NAMALWA (cell line): ENCODE results near the gene CD79B.
A peak's percentile ranks its signal among the peaks of the same experiment; 100 is the strongest.
"Not testable (repeated sequence)": the region's sequence is repeated elsewhere in the genome, so short reads cannot be mapped to it uniquely, and the experiment has no call there.

Source experiments
- DNase-seq: peaks from one replicate; pipeline ENCODE4 v3.0.0-alpha.2; 2015; ENCODE audit warnings: low spot score

Gene CD79B

DNA sequence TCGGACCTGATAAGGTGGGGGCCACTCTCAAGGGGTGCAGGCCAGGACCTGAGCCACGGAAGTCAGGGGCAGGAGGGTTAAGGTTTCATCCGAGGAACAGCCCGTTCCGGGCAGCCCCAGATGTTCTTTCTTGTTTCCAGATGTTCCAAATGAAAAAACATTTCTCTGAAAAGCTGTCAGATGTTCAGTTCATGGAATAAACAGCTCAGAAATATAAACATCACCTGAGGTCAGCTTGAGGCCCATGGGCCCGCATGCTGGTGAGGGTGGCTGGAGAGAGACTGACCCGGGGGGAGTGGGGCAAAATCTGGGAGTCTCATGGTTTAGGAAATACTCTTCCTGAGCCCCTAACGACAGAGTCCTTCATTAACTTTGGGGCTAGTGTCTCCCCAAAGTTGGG, 1.5 kb upstream of the CD79B start:
- DNase-seq = peak; percentile 52

DNA sequence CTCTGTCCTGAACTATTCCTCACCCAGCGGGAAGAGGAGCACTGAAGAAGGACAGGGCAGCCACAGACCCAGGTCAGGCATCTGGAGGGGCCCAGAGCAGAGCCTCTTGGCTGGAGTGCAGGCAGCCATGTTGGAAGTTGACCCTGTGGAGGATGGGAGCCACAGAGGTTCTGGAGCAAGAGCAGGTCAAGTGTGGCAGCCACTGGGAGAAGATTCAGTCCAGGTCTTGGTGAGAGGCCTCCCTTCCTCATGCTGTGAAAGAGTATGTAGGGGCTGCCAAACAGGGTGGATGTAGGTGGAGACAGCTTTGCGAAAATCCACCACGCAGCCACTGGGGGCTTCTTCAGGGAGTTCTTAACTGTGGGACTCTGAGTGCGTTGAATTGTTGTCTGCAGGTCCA, 590 bp upstream of the CD79B start:
- DNase-seq = peak; percentile 77

DNA sequence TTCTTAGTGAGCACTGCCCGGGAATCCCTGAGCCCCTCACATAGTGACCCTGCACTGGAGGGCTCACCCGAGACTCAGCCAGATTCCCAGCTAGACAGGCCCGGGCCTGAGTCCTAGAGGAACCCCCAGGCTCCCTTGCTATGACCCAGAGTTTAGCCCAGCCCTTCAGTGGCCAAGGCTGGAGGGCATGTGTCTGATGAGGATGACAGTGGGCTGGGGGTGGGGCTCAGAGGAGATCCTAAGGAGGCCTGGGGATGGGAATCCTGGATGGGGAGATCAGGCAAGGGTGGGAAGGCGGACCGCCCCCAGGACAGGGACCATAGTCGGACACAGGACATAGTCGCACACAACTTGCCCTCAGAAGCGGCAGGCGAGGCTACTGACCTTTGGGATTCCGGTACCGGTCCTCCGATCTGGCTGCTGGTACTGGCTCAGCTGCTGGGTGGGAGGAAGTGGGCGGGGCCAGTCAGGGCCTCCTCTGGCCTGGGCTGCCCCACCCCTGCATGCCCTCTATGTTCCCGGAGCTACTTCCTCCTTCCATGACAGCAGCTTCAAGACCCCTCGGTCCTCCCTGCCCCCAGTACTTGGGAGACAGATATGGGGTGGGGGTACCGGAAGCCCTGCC, 1.1 kb downstream of the CD79B start:
- peak; percentile 73 for DNase-seq

DNA sequence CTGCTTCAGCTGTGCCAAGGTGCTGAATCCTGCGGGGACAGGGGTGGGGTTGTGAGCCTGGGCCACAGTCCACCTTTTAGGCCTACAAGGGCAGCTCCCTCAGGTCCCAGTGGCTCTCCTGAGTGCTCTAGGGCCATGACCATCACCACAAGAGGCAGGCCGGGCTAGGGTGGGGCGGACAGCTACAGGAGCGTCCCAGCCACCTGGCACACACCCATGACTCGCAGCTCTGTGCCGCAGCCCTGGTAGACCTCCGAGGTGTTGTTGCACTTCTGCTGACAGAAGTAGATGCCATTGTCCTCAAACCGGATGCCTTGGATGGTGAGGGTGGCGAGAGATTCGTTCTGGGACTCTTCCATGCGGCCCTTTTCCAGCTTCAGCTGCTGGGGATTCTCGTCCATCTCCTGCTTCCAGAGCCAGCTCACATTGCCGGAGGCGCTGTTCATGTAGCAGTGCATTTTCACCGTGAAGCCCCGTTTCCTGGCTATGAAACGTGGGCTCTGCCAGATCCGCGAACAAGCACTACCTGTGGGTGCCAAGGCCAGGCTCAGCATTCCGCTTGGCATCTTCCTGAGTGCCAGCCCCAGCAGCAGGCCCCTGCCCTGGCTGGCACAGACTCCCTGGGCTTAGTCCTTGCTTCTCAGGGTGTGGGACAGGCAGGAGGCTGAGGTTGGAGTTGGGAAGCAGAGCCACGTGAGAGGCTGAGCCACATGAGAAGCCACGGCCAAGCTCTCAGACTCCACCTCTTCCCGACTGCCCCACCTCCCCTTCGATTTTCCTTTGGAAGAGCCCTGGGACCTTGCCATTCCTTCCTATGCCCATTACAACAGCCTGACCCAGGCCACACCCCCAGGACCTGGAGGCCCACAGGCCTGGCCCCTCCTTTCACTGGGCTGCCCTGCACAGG, 2.0 kb downstream of the CD79B start:
- peak; percentile 55 for DNase-seq

DNA sequence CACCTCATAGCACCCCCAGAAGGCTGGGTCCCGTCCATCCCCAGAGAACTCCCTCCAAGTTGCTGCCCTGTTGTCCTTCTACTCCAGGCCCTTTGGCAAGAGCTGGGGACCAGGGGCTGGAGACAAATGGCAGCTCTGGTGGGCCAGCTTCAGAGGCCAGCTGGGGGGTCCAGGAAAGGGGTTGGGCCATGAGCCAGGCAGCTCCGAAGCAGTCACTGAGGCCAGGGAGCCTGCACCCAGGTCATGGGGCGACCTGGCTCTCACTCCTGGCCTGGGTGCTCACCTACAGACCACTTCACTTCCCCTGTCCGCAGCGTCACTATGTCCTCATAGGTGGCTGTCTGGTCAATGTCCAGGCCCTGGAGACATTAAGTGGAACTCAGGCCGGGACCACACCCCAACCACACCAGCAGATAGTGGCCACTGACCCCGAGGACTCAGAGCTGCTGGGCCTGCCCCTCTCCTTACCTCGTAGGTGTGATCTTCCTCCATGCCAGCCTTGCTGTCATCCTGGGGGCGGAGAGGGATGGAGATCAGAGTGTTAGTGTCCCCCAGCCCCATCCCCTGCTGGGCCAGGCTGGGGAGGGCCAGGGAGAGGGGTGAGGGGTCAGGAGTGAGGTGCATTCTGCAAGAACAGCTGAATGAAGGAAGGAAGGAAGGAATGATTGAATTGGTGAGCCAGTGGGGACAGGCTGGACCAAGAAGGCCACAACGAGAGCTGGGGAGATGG, 3.0 kb downstream of the CD79B start:
- DNase-seq = no peak

DNA sequence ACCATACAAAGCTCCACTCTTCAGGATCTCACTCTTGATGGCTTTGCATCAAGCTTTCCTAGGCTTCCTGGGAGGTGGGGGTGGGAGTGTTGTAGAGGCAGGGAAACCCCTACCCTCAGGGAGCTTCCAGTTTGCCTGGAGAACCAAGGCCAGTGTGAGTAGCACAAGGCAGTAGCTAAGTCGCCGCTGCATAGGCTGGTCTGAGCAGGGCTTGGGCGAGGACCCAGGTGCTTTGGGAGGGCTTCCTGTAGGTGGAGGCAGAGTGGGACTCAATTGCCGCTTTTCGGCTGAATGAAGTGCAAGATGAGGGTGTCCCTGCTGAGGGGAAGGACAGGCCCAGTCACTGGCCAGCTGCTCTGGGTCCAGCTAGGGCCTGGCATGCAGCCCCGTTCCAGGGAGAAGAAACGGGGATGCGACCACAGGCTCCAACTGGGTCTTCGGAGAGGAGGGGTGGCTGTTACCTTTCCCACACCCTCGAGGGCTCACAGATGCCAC, 3.9 kb downstream of the CD79B start:
- no peak for DNase-seq

DNA sequence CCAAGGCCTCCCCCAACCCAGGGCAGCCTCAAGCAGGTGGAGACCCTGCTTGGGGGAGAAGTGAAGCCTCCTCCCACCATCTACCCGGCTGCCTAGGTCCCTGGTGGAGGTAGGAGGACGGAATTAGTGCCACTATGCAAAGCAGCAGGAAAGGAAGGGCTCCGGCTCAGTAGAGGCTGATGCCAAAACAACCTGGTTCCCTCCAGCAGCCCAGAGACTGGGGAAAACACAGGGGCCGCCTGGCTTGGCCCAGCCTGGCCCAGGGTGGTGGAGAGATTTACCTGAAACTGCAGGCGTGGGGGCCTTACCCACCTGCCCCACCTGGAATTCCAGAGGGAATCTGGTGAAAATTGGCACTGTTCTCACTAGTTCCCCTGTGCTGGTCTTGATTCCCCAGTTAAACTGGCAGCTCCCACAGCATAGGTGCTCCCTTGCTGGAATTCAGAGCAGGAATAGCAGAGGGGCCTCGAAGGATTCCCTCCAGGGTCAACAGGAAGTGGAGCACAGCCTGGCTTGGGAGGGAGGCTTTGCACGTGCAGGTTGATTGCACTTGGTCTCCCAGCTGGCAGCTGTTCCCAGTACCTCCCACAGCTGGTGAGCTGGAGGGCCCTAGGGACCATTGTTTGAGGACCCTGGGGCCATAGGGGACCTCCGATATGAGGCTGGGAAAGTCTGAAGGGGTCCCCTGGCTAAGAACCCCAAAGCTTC, 4.5 kb downstream of the CD79B start:
- peak; percentile 87 for DNase-seq

DNA sequence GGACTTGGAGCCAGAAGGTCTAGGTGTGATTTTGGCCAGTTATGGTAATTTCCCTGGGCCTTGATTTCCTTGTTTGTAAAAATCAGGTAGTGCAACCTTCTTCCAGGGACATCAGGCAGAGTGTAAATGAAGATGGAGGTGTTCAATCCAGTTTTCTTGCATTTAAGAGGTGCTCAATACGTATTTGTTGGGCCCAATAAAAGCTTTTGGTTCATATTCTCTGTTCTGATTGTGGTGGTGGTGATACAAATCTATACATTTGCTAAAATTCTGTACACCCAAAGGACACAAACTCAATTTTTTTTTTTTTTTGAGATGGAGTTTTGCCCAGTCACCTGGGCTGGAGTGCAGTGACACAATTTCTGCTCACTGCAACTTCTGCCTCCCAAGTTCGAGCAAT, 6.0 kb downstream of the CD79B start:
- DNase-seq = peak; percentile 63

DNA sequence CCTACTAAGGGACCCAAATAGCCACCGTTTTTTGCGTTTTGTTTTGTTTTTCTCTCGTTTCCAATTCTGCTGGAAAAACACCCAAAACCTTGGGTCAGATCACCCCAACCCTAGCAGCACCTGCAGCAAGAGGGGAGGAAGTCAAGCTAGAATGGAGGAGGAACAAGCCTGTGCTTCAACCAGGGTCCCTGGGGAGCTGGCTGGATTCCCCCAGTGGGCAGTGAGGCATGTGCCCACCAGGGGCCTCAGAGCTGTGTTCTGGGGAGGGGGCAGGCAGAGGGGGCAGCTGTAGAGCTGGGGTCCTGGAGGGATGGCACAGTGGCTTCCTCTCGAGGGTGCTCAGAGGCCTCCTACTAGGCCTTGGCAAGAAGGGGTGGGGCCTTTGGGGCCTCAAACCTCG, 6.5 kb downstream of the CD79B start:
- DNase-seq = peak; percentile 95

DNA sequence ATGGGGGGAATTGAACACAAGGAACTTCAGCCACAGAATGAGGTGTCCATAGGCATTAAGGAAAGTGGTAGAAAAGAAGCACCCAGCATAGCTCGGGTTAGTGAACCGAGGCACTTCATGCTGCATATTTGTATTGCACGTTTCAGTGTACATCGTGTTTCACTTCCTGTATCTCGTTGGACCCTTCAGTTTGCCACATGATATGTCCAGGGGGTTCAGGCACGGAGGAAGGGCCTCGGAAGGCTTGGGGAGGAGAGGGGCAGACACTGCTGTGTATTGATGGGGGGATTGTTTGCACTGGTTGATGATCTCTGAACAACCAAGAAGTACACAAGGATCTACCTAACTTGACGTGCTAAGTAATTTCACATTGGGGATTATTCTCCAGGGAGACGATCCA, 9.7 kb downstream of the CD79B start:
- peak; percentile 82 for DNase-seq

DNA sequence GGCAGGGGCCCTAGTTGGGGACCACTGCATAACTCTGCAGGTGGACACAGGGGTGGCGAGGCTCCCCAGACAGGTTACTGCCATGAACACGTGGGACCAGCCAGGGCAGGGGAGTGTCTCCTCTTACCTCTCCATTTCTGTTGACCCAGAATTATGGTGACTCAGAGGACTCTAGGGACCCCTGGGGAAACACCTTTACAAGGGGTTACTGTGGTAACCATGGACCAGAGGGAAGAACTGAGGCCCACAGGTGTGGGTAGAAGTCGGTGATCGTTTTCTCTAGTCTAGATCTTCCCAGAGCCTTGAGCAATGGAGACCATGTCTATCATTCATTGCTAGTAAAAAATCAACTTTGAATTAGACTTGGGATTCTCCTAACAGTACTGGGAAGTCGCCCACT, 11.4 kb downstream of the CD79B start:
- DNase-seq = peak; percentile 56

DNA sequence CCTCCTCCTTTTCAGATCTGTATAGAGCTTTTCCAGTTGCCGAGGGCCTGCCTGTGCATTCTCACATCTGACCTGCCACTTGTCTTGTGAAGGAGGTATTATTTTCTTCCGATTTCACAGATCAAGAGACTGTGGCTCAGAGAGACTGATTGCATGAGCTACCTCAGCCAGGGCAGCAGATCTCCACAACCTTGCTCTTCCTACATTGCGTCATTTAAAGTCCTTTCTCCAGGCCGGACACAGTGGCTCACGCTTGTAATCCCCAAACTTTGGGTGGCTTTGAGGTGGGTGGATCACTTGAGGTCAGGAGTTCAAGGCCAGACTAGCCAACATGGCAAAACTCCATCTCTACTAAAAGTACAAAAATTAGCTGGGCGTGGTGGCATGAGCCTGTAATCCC, 12.1 kb downstream of the CD79B start:
- not testable (repeated sequence) for DNase-seq

DNA sequence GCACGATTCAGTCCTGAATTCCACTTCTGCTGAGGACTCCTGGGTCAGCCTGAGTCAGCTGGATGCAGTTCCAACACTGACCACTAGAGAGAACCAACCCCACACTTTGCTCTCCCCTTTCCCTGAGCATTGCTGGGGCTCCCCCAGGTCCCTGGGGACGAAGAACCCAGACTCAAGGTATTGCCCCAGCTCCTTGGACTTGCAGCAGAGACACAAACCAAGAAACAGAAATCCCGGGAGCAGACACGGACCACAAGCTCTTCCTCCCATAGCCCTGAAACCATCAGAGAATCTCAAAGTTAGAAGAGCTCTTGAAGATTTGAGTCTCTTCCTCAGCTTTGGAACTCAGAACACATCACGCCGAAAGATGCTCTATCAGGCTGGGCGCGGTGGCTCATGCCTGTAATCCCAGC, 12.8 kb downstream of the CD79B start:
- peak; percentile 90 for DNase-seq

DNA sequence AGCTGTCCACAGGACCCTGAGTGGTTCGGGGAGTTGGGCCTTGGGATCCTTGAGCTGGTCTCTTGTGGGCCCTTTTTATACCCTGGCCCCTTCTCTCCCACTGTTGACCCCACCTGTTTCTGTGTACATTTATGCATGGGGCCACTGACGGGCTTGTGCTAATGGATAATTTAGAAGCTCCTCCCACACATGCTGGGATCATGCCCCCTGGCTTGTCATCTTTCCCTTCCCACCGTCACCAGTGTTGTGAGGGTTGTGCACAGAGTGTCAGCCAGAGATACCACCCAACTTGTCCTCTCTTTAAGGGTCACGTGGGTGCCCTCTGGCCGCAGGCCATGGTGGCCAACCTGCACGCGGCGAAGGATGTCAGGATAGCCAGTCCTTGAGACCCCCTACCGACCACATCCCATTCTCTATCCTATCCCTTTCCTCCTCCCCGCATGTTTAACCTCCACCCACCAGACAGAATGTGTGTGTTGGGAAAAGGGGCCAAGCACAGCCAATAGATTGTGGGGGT, 13.3 kb downstream of the CD79B start, which contains the start of gene GH1:
Gene GH1 (minus strand): TSS at position 51 of the 517 bp plus-strand sequence. CDS start 63 bp downstream, outside the sequence.
- DNase-seq = peak; percentile 23

DNA sequence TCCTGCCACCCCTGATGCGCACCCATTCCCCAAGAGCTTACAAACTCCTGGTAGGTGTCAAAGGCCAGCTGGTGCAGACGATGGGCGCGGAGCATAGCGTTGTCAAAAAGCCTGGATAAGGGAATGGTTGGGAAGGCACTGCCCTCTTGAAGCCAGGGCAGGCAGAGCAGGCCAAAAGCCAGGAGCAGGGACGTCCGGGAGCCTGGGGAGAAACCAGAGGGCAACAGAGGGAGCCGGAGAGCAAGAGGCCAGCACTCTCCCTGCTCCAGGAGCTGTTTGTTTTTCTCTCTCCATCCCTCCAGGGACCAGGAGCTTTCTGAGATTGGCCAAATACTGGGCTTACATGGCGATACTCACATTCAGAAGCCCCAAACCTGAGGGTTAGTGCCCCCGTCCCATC, 13.8 kb downstream of the CD79B start:
- no peak for DNase-seq

DNA sequence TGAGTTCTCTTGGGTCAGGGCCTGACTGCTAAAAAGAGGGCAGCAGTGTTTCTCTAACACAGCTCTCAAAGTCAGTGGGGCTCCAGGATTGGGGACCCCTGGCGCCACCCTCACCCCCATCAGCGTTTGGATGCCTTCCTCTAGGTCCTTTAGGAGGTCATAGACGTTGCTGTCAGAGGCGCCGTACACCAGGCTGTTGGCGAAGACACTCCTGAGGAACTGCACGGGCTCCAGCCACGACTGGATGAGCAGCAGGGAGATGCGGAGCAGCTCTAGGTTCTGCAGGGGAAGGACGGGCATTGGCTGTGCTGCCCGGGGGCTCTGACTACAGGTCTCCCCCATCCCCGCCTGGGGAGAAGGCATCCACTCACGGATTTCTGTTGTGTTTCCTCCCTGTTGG, 14.5 kb downstream of the CD79B start:
- DNase-seq = no peak

DNA sequence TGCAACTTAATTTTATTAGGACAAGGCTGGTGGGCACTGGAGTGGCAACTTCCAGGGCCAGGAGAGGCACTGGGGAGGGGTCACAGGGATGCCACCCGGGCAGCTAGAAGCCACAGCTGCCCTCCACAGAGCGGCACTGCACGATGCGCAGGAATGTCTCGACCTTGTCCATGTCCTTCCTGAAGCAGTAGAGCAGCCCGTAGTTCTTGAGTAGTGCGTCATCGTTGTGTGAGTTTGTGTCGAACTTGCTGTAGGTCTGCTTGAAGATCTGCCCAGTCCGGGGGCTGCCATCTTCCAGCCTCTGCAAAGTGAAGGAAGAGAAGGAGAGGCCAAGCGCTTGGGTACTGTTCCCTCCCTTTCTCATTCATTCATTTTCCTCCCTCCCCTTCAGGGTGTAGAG, 14.9 kb downstream of the CD79B start:
- not testable (repeated sequence) for DNase-seq

DNA sequence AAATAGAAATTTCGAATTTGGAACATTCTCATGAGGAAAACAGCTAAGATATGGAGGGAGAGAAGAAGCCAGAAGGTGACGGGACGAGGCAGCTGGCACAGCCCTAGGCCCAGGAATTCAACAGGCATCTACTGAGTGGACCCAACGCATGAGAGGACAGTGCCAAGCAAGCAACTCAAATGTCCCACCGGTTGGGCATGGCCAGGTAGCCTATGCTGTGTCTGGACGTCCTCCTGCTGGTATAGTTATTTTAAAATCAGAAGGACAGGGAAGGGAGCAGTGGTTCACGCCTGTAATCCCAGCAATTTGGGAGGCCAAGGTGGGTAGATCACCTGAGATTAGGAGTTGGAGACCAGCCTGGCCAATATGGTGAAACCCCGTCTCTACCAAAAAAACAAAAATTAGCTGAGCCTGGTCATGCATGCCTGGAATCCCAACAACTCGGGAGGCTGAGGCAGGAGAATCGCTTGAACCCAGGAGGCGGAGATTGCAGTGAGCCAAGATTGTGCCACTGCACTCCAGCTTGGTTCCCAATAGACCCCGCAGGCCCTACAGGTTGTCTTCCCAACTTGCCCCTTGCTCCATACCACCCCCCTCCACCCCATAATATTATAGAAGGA, 15.5 kb downstream of the CD79B start:
- no peak for DNase-seq

DNA sequence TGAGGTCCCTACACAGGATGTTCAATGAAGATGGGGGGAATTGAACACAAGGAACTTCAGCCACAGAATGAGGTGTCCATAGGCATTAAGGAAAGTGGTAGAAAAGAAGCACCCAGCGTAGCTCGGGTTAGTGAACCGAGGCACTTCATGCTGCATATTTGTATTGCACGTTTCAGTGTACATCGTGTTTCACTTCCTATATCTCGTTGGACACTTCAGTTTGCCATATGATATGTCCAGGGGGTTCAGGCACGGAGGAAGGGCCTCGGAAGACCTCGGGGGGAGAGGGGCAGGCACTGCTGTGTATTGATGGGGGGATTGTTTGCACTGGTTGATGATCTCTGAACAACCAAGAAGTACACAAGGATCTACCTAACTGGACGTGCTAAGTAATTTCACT, 16.4 kb downstream of the CD79B start:
- peak; percentile 67 for DNase-seq

DNA sequence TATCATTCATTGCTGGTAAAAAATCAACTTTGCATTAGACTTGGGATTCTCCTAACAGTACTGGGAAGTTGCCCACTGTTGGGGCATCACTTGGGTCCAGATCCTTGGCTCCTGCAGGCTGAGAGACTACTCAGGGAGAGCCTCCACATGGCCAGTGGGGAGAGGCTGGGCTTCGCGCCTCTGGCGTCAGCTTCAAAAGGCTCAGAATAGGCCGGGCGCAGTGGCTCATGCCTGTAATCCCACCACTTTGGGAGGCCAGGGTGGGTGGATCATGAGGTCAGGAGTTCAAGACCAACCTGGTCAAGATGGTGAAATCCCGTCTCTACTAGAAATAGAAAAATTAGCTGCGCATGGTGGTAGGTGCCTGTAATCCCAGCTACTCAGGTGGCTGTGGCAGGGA, 17.7 kb downstream of the CD79B start:
- no peak for DNase-seq

DNA sequence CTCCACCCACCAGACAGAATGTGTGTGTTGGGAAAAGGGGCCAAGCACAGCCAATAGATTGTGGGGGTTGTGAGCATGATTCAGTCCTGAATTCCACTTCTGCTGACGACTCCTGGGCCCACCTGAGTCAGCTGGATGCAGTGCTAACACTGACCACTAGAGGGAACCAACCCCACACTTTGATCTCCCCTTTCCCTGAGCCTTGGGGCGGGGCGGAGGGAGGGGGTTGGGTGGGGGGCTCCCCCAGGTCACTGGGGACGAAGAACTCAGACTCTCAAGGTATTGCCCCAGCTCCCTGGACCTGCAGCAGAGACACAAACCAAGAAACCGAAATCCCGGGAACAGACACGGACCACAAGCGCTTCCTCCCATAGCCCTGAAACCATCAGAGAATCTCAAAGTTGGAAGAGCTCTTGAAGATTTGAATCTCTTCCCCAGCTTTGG, 20.5 kb downstream of the CD79B start:
- peak; percentile 68 for DNase-seq
